ENCODE measurements around the gene FBXO28. TPM values are rescaled to one million over a fixed set of nuclear protein-coding genes. Genes with fewer than 3 reads are reported as not detected.

Gene FBXO28
- total RNA-seq, 1 donor from 2014 or later = 29.2 TPM

- no peaks in the 10 kb centered on the region for H3K9me3 Mint-ChIP-seq
- DNase-seq (ENCODE audit: low read depth, low spot score) = no peak
- H3K27me3 Mint-ChIP-seq (ENCODE audit: low read depth) = no peaks in the 10 kb centered on the region
- H3K36me3 Mint-ChIP-seq (ENCODE audit: low read depth) = peaks cover 2% of the 10 kb centered on the region
- no peaks in the 10 kb centered on the region for H3K4me1 Mint-ChIP-seq
- no peak overlapping the region for H3K4me3 Mint-ChIP-seq
- no peak overlapping the region for H3K27ac Mint-ChIP-seq (ENCODE audit: unreplicated experiment)
- TF ChIP-seq CTCF (conservative IDR thresholded peaks at IDR 0.05) = no peak
These were observed 37.2 kb downstream of the FBXO28 start for GRCh38 chr1:224151117-224151516.

DNA sequence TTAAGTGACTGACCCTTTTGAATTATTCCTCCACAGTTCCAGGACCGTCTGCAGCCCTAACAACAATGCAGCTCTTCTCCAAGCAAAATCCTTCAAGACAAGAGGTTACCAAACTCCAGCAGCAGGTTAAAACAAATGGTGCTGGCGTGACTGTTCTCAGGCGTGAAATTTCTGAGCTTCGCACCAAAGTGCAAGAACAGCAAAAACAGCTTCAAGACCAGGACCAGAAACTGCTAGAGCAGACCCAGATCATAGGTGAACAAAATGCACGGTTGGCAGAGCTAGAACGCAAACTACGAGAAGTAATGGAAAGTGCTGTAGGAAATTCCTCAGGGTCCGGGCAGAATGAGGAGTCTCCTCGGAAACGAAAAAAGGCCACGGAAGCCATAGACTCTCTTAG lies 43.4 kb downstream of the FBXO28 start:
- no peak overlapping the region for H3K27ac Mint-ChIP-seq (ENCODE audit: unreplicated experiment)
- H3K9me3 Mint-ChIP-seq = no peaks in the 10 kb centered on the region
- DNase-seq (ENCODE audit: low read depth, low spot score) = no peak
- H3K27me3 Mint-ChIP-seq (ENCODE audit: low read depth) = no peaks in the 10 kb centered on the region
- H3K4me1 Mint-ChIP-seq = no peaks in the 10 kb centered on the region
- H3K4me3 Mint-ChIP-seq = no peak overlapping the region
- peaks cover 3% of the 10 kb centered on the region for H3K36me3 Mint-ChIP-seq (ENCODE audit: low read depth)
- TF ChIP-seq CTCF (conservative IDR thresholded peaks at IDR 0.05) = no peak

- DNase-seq (ENCODE audit: low read depth, low spot score) = no peak
- no peak for TF ChIP-seq CTCF (conservative IDR thresholded peaks at IDR 0.05)
- Mint-ChIP-seq H3K9me3 (no peaks in the 10 kb centered on the region), H3K36me3 (ENCODE audit: low read depth) (peaks cover 3% of the 10 kb centered on the region), H3K4me1 (peaks cover under 1% of the 10 kb centered on the region), H3K27ac (ENCODE audit: unreplicated experiment) (no peak overlapping the region), H3K4me3 (no peak overlapping the region), H3K27me3 (ENCODE audit: low read depth) (no peaks in the 10 kb centered on the region)
These were observed 45.6 kb downstream of the FBXO28 start for GRCh38 chr1:224159541-224159940.

DNA sequence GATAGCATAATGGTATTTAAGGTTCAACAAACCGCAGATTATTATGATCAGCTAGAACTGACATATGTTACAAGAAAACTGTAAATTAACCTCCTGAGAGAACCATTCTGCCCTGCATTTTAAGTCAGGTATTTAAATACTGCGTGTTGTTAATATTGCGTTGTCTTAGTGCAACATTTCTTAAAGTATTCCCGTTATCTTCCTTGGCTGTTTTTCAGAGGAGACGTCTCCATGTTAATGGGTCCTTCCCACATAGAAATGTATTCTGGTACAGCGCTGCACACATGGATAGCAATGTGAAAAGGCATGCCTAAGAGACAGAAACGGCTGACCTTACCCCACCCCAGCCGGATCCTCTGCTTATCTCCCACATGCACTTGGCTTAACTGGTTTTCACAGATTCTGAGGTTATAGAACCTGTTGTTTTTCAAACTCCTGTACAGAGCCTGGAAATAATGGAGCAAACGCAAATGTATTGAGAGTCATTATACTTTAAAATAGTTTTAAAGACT lies 46.3 kb downstream of the FBXO28 start:
- Mint-ChIP-seq H3K9me3 (no peaks in the 10 kb centered on the region), H3K27ac (ENCODE audit: unreplicated experiment) (no peak overlapping the region), H3K4me3 (no peak overlapping the region), H3K27me3 (ENCODE audit: low read depth) (no peaks in the 10 kb centered on the region), H3K36me3 (ENCODE audit: low read depth) (peaks cover 3% of the 10 kb centered on the region), H3K4me1 (peaks cover 3% of the 10 kb centered on the region)
- TF ChIP-seq CTCF (conservative IDR thresholded peaks at IDR 0.05) = no peak
- DNase-seq (ENCODE audit: low read depth, low spot score) = no peak

GRCh38 chr1:224162768-224163167 lies 48.9 kb downstream of the FBXO28 start:
- Mint-ChIP-seq H3K27me3 (ENCODE audit: low read depth) (no peaks in the 10 kb centered on the region), H3K27ac (ENCODE audit: unreplicated experiment) (no peak overlapping the region), H3K4me1 (peaks cover 3% of the 10 kb centered on the region), H3K36me3 (ENCODE audit: low read depth) (no peaks in the 10 kb centered on the region), H3K4me3 (no peak overlapping the region), H3K9me3 (no peaks in the 10 kb centered on the region)
- no peak for TF ChIP-seq CTCF (conservative IDR thresholded peaks at IDR 0.05)
- no peak for DNase-seq (ENCODE audit: low read depth, low spot score)

DNA sequence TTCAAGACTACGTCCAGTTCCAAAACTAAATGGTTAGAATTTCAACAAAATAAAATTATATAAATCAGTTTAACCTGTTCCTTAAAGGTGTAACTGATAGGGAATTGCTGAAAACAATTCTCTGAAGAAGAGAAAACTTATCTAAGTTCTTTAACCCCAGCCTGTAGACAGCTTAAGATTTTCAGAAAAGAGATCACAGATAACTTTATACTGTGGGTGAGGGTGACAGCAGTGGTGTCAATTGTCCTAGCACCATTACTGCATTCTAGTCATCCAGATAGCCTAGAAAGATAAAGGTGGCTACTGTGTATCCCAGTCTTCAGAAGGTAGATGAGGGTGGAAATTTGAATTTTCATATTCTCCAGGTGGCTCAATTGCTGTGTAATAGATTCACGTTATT lies 49.4 kb downstream of the FBXO28 start:
- Mint-ChIP-seq H3K27me3 (ENCODE audit: low read depth) (no peaks in the 10 kb centered on the region), H3K27ac (ENCODE audit: unreplicated experiment) (no peak overlapping the region), H3K4me1 (peaks cover 3% of the 10 kb centered on the region), H3K36me3 (ENCODE audit: low read depth) (no peaks in the 10 kb centered on the region), H3K9me3 (no peaks in the 10 kb centered on the region), H3K4me3 (no peak overlapping the region)
- no peak for DNase-seq (ENCODE audit: low read depth, low spot score)
- no peak for TF ChIP-seq CTCF (conservative IDR thresholded peaks at IDR 0.05)
